ENCODE results near the gene NUDT4B.
"Not testable (repeated sequence)": the region's sequence is repeated elsewhere in the genome, so short reads cannot be mapped to it uniquely, and the experiment has no call there.

The NUDT4B gene

DNA sequence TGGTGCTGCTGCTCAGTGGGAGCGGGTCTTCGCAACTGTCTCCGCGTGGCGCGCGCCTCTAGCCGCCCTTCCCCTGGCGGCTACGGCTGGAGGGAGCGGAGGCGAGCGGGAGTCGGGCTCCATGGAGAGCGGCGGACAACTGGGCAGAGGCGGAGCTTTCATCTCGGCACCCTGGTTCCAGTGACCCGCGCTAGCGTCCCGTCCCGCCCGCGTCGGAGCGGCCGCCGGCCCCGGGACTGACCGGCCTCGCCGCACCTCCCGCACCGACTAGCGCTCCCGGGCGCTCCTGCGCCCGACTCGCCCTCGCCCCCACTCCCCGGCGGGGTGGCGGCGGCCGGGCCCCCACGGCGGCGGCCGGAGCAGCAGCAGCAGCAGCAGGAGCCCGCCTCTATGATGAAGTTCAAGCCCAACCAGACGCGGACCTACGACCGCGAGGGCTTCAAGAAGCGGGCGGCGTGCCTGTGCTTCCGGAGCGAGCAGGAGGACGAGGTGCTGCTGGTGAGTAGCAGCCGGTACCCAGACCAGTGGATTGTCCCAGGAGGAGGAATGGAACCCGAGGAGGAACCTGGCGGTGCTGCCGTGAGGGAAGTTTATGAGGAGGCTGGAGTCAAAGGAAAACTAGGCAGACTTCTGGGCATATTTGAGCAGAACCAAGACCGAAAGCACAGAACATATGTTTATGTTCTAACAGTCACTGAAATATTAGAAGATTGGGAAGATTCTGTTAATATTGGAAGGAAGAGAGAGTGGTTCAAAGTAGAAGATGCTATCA lies at the start of gene NUDT4B:
TSS of gene NUDT4B (plus strand) at position 212 of the 772 bp plus-strand sequence. CDS start at position 391, 179 bp downstream.
- DNase-seq (ENCODE audit: low spot score) = not testable (repeated sequence)

DNA sequence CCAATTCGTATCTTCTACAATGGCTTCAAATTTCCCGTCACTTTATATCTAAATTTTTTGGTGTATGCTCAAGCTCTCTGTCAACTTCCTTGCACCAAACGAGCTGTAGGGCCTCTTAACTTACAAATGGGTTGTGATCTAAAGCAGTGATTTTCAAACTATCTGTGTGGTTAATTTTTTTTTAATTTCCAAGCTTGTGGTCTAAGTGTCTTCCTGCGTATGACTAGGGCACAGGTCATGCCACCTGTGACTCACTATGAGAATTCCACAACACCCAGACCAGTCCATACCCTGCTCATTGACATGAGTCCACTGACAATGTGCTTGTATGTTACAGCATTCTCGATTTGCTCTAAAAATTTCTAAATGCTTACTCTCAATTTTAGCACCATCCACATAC lies 49.2 kb upstream of the NUDT4B start:
- DNase-seq (ENCODE audit: low spot score) = not testable (repeated sequence)

DNA sequence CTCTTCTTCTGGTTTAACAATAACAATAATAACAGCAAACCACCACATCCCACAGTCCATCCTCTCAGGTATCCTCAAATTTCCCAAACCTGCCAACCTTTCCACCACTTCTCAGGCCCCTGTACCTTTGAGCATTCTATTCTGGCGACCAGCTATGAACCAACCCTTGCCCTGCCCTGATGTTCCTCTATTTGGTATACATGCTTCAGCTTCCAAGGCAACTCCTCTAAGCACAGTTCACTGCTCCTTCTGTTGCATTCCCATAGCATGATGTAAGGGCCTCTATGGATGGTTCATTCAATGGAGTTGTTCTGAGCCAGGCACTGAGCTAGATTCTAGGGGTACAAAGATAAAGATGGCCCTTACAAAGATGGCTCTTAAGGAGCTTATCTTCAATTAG lies 46.3 kb upstream of the NUDT4B start:
- not testable (repeated sequence) for DNase-seq (ENCODE audit: low spot score)

DNA sequence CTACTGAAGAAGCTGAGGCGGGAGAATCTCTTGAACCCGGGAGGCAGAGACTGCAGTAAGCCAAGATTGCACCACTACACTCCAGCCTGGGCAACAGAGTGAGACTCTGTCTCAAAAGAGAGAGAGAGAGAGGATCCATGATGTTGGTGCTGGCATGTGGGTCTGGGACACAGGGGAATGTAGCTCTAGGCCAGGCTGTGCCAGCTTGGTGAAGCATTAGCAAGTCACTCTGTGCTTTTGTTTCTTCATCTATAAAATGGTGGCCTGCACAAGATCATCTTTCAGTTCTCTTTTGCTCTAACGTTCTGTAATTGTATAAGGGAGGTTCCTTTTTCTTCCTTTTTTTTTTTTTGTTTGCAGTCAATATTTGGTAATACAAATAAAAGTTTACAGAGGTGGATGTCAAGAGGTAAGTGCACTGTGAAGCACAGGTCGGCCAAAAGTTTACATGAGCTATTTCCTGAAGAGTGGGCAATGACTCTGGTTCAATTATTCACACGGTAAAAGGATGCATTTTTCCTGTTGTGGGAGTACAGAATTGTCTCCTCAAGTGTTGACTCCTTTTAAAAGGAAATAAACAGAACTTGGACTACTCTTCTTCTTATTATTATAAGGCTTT lies 44.5 kb upstream of the NUDT4B start:
- DNase-seq (ENCODE audit: low spot score) = not testable (repeated sequence)

DNA sequence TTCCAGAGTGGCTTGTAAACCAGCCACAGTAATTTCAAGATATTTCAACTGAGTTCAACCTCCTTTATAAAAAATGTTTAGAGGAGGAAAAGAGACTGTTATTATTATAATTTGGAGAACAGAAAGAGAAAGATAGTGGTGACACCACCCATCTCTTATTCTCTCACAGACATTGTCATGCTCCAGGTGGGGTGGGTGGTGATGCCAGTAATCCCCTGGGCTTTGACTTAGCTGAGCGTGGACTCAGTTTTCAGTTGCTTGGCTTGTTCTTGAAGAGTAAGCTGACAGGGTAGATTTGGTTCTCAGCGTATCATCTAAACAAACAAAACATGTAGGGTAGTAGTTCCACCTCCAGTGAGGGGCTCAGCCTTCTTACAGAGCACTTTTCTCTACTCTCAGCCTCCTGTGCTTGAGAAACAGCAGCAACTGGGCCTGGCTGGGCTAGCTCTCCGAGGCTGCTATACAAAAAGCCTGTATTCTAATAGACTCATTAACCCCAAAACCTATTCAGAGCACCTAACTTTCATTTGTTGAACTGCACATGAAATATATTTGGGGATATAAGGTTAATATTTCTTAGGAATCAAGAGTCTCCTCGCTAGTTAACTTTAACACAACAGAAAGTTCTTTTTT lies 43.1 kb upstream of the NUDT4B start:
- DNase-seq (ENCODE audit: low spot score) = not testable (repeated sequence)

DNA sequence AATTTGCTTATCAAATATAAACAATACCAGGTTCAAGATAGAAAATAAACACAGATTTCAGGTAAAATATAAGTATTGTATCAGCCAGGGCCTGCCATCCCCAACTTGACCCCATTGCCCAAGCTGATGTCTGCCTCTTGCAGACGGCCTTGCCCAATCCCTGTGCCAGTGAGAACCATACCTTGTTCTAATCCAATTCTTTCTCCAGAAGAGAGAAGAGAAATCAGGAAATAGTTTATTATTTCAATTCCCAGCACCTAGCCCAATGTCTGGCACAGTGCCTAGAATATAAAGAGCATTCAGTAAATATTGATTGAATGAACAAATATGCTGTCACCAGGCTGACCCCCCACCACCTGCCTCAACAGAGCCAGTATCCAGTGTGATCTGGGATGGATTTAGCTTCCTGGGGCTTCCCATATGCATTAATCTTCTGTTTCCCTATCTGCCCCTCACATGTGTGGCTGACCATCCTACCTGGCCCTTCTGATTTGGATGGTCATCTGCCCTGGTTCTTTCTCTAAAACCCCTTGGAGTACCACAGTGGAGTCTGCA lies 39.7 kb upstream of the NUDT4B start:
- DNase-seq (ENCODE audit: low spot score) = not testable (repeated sequence)

DNA sequence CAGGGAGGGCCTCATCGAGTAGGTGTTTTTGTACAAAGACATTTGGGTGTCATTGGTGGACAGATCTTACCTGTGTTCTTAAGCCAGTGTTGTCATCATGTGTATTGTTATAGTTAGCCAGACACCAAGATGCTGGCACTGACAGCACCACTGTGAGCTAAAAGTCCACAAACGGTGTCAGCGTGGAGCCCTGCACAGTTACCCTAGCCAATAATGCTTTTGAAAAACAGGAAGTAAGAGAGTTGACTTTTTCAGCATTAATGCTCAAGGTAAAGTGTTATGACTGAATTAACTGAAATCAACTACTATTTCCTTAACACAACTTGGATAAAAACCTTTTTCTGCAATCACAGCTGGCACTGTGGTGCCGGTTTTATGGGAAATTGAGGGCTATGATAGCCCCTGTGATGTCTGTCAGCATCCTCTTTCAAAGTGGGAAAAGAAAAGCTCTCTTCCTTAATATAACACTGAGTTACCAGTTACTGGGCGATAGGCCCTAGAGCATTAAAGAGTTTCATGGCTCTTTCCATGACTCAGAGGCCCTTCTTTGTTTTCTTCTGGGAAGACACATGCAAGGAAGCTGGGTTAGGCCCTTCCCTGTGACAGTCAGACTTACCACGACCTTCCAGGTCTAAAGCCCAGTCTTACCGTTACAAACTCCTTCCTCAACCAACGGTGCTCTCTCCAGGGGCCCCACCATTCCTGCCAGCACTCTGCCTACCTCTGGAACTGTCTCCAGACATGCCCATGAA lies 37.6 kb upstream of the NUDT4B start:
- DNase-seq (ENCODE audit: low spot score) = not testable (repeated sequence)

DNA sequence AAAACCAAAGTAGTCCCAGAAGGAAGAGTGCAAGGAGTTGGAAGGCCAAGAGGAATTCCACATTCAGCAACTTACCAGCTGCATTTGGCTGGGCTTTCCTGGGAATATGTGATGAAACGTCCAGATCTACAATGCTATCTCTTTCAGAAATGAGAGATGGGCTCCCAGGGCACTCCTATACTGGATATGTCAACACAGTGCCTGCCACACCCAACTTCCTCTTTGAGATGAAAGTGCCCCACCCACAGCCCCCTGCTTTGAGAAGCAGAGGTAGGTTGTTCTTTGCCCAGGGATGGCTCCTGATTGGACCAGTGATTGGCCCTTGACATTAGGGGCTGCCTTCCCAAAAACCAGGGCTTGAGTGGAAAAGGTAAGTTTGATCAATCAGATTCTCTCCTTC lies 36.2 kb upstream of the NUDT4B start:
- DNase-seq (ENCODE audit: low spot score) = not testable (repeated sequence)

DNA sequence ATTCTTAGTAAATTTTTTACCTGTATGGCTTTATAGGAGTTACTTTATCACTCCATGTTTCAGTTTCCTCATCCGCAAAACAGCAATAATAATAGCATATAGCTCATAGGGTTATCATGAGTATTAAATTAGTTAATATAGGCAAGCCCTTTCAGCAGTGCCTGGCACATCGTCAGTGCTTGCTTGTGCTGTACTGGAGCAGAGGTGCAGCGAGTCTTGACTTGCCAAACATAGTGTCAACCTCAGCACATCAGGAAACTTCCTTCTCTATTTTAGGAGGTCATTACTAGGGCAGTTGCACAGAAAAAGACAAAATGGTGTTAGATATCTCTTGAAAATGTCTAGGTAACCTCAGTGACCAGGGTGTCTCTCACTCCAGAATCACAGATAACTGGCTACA lies 33.1 kb upstream of the NUDT4B start:
- DNase-seq (ENCODE audit: low spot score) = not testable (repeated sequence)

DNA sequence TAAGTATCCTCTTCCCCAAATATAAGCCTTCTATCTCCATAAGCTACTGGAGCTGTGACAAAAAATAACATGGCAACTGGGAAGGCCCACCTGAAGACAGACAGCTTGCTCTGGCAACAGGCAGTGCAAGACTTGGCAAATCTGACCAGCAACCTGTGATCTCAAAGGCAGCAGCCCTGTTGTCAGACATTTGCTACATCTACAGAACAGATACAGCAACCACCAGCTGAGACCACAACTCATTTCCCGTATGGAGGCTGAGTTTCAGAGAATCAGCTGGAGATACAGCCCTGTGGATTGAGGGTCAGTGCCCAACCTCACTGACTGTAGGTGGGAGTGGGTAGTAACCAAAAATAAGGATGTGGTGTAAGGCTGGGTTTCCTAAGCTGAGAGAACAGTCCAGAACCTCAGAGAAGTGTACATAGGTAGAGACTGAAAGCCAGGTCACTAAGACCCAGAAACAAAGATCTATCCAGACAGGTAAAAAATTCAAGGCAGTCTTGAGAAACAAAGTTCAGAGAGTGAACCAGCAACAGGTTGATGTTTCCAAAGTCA lies 31.5 kb upstream of the NUDT4B start:
- DNase-seq (ENCODE audit: low spot score) = not testable (repeated sequence)

DNA sequence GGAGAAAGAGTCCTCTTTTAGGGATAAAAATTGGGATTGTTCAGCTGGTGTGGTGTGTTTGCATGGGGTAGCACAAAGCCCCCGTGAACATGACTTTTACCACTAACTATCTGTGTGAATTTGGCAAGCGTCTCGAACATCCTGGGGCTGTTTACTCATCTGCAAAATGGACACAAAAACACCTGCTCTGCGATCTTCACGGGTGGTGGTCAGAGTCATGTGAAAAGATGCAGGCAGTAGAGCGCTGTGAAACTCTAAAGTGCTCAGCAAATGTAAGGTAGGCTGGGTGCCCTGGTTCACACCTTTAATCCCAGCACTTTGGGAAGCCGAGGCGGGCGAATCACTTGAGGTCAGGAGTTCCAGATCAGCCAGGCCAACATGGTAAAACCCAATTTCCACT lies 27.7 kb upstream of the NUDT4B start:
- not testable (repeated sequence) for DNase-seq (ENCODE audit: low spot score)

DNA sequence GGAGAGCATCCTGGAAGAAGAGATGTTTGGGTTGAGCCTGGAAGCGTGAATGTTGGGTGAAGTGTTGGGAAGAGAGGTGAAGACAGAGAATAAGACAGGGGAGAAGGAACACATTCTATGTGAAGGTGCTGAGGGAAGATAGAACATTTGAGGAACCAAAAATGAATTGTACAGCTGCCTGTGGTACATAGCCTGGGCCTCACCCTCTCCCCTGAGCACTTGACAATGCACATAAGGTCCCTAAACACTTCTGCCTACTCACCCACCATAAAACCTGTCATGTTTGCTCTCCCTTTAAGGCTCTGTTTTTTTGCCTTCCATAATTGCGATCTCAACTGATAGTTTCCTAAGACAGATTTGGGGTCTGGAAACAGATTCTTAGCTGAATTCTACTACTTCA lies 25.8 kb upstream of the NUDT4B start:
- DNase-seq (ENCODE audit: low spot score) = not testable (repeated sequence)

DNA sequence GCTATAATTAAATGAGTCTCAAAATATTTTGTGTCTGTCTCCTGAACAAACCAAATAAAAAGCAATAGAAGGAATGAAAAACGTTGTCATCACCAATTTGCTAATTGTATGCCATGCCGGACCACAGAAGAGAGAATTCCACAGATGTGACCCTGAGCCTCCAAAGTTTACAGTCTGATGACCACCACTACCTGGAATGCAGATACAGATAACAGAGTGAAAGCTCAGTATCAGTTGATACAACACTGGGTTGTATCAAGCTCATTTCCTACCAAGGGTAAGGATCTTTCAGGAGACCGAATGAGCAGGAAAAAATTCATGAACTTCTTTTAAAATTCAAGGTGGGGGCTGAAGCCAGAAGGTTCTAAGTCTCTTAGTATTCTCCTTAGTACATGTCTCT lies 25.1 kb upstream of the NUDT4B start:
- not testable (repeated sequence) for DNase-seq (ENCODE audit: low spot score)

DNA sequence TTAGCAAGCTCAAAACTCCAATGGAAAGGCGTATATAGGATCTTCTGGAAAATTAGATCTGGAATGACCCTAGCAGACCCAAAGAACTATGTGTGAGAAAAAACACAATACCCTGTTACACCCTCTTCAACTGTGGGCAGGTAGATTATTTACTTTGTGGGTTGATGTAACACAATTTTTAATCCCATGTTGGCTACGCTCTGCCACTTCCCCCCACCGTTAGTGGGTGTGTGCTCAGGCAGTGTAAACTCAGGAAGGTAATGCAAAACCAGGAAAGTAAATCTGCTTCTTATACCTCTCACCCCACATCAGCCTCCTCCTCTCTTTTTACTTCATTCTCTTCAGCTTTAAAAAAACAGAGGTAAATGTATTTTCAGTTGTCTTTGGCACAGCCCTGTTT lies 23.7 kb upstream of the NUDT4B start:
- DNase-seq (ENCODE audit: low spot score) = not testable (repeated sequence)

DNA sequence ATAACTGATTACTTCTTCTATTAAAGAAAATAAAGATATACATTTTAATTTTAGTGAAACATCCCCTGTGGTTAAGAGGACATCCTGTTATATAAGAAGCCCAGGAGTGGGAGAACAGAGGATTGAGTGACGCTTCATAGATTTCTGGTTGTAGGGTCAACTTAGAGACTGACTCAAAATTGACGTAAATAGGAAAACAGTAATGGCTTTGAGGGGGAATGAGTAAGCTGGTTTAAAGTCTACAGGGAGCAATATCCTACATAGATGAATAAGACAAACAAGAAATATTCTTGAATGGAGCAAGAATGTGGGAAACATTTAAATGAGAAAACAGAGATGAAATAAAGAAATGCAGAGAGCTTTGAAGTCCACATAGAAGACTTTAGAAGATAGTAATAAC lies 20.7 kb upstream of the NUDT4B start:
- DNase-seq (ENCODE audit: low spot score) = not testable (repeated sequence)

DNA sequence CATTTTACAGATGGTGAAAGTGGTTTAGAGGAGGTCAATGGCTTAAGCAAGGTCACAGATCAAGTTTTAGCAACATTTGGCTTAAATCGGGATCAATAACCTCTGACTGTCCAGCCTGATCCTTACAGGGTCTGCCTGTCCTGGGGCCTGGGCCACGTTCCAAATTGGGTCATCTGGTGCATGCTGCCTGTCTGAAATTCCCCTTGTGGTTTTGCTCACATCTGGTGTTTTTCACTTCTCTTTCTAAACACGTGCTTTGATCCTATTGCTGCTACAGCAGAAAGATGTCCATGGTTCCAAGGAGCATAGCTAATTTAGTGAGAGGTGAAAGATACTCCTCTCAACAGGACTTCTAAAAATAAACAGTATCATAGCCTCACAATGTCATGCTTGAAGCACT lies 19.4 kb upstream of the NUDT4B start:
- not testable (repeated sequence) for DNase-seq (ENCODE audit: low spot score)

DNA sequence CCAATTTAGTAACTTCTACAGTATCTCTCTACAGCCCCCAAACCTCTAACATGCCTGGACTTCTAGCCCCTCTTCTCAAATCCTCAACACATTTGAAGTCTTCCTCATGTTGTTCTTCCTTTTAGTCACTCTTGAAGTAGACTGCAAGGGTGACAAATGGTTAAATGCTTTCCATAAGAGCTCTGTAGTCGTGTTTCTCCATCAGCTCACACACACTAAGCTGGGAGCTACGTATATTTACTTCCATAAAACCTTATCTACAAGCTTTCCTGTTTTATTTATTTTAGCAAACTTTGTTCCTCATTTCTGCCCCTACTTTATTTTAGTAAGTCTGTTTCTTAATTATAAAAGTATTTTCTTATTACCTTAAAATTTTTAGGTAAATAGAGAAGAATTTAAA lies 19.0 kb upstream of the NUDT4B start:
- DNase-seq (ENCODE audit: low spot score) = not testable (repeated sequence)

DNA sequence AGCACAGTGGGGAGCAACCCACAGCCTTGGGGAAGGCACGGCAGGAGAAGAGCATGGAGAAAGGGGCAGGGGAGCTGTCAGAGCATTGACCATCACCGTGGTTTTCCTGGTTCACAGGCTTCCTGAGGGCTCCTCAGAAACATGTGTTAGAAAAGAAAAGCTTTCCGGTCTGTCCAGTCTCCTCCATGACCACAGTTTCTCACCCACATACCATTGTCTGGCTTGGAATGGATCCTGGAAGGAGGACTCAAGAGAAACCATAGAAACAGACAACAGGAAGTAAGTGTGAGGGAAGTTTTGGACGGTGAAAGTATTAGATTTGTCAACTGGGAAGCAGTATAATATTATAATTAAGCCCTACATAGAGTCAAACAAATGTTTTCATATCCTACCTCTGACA lies 16.3 kb upstream of the NUDT4B start:
- not testable (repeated sequence) for DNase-seq (ENCODE audit: low spot score)

DNA sequence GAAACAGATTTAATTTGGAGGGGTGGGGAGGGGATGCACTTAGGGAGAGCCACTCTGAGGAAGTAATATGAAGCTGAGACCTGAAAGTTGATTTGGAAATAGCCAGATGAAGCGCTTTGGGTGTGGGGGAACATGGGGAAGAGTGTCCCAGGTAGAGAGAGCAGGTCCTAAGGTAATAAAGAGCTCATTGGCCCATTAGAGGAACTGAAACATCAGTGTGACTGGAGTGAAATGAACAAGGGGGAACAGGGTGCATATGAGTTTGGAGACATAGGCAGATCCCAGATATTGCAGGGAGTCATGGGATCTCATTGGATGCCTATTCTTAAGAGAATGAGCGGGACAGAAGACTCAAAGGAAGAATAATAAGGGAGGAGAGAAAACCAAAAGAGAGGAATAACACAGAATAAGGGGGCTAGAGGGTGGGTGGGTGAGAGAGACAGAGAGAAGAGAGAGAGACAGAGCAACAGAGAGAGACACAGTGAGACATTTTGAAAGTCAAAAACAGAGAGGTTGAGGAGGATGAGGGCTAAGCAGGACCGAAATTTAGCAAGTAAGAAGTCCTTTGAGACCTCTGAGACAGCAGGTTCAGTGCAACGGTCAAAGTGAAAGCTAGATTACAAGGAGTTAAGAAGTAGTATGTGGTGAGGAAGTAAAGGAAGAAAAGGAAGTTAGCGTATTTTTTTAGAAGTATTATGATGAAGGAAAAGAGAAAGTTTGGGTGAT lies 14.8 kb upstream of the NUDT4B start:
- not testable (repeated sequence) for DNase-seq (ENCODE audit: low spot score)

DNA sequence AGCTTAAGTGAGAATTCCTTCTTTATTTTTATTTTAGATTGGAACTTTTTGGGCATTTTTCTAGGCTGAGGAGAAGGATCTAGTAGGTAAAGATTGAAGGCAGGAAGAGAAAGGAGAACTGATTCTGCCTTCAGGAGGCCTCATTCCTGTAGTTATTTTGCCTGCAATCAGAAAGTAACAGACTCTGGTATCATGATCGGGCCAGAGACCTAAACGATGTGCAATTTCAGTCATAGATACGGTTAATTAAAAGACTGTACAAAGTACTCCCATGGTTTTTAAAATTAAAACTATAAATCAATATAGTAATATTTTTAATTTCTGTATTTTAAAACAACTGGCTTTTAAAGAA lies 14.3 kb upstream of the NUDT4B start:
- not testable (repeated sequence) for DNase-seq (ENCODE audit: low spot score)

DNA sequence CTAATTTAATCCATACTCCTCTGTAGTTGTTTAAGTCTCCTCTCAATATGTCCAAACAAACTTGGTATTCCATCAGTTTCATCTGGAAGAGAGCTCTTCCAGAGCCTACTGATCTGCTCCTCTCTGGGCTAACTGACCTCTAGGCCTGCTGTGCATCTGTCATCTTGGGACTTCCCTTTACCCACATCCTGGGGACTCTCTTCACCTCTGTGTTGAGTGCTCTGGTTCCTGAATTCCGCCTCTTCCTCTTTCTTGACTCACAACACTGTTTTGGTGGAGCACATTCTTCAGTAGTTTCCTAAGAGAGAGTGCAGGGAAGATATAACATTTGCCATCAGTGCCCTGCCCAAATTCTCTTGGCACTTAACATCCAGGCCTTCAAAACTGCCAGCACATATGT lies 13.0 kb upstream of the NUDT4B start:
- DNase-seq (ENCODE audit: low spot score) = not testable (repeated sequence)

All from LoVo (cell line).